Measurements from ENCODE around the gene NHERF1. TPM values are rescaled to one million over a fixed set of nuclear protein-coding genes. Genes with fewer than 3 reads are reported as not detected.

The NHERF1 gene
- total RNA-seq, 4 donors from 2014 or later, result 21.1 to 53.8 (median 42.0) TPM

DNA sequence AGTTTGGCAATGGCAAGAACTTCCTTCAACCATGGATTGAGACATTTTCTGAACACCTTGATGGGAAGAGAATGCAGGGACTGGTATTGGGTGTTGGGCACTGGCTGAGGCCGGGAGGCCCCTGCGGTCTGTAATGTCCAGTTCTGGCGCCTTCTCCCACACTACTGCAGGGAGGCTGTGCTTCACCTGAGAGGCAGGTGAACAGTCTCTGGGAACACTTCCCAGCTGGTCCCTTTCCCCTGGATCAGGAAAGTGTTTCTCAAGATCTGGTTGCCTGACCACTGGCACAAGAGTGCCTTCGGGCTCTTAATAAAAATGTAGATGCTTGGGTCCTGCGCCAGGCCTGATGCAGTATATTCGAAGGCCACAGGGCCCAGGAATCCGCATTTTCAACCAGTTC, 56.3 kb downstream of the NHERF1 start:
- Histone ChIP-seq H3K27me3 (no peaks in the 10 kb centered on the region), H3K4me3 (no peak overlapping the region), H3K4me1 (no peaks in the 10 kb centered on the region), H3K9me3 (no peaks in the 10 kb centered on the region), H3K27ac (no peak overlapping the region), H3K36me3 (peaks cover 45% of the 10 kb centered on the region)
- no peak for DNase-seq (ENCODE audit: low spot score in 2 of 2)
- 100% methylated on average over 5 of the region's 7 CpGs for WGBS
- TF ChIP-seq POLR2A (IDR thresholded peaks at IDR 0.05) (no peak), CTCF (IDR thresholded peaks at IDR 0.05) (no peak), POLR2AphosphoS5 (IDR thresholded peaks at IDR 0.05) (no peak), EP300 (IDR thresholded peaks at IDR 0.05) (no peak)

GRCh38 chr17:74805591-74805991, 57.2 kb downstream of the NHERF1 start:
- WGBS, result 97% methylated on average over 10 of the region's 15 CpGs
- no peak overlapping the region for H3K27ac ChIP-seq
- TF ChIP-seq POLR2AphosphoS5 (IDR thresholded peaks at IDR 0.05), result no peak
- TF ChIP-seq CTCF (IDR thresholded peaks at IDR 0.05), result no peak
- TF ChIP-seq EP300 (IDR thresholded peaks at IDR 0.05), result no peak
- TF ChIP-seq POLR2A (IDR thresholded peaks at IDR 0.05), result no peak
- no peak overlapping the region for H3K4me3 ChIP-seq
- no peak for DNase-seq (ENCODE audit: low spot score in 2 of 2)
- no peaks in the 10 kb centered on the region for H3K4me1 ChIP-seq
- H3K9me3 ChIP-seq, result no peaks in the 10 kb centered on the region
- H3K36me3 ChIP-seq, result peaks cover 36% of the 10 kb centered on the region
- H3K27me3 ChIP-seq, result no peaks in the 10 kb centered on the region

- TF ChIP-seq POLR2A (IDR thresholded peaks at IDR 0.05), result no peak
- no peak for TF ChIP-seq POLR2AphosphoS5 (IDR thresholded peaks at IDR 0.05)
- TF ChIP-seq CTCF (IDR thresholded peaks at IDR 0.05), result no peak
- TF ChIP-seq EP300 (IDR thresholded peaks at IDR 0.05), result no peak
- no peak overlapping the region for H3K27ac ChIP-seq
- peaks cover 28% of the 10 kb centered on the region for H3K36me3 ChIP-seq
- WGBS, result 89% methylated on average over 9 of the region's 10 CpGs
- no peak for DNase-seq (ENCODE audit: low spot score in 2 of 2)
- H3K27me3 ChIP-seq, result no peaks in the 10 kb centered on the region
- H3K9me3 ChIP-seq, result no peaks in the 10 kb centered on the region
- no peaks in the 10 kb centered on the region for H3K4me1 ChIP-seq
- H3K4me3 ChIP-seq, result no peak overlapping the region
Measured at GRCh38 chr17:74806334-74806733, 57.9 kb downstream of the NHERF1 start.

GRCh38 chr17:74807441-74807840, 59.0 kb downstream of the NHERF1 start:
- no peaks in the 10 kb centered on the region for H3K27me3 ChIP-seq
- H3K4me1 ChIP-seq, result no peaks in the 10 kb centered on the region
- WGBS, result 91% methylated on average over 13 of the region's 13 CpGs
- peaks cover 18% of the 10 kb centered on the region for H3K36me3 ChIP-seq
- H3K27ac ChIP-seq, result no peak overlapping the region
- no peak for DNase-seq (ENCODE audit: low spot score in 2 of 2)
- TF ChIP-seq POLR2A (IDR thresholded peaks at IDR 0.05), result no peak
- TF ChIP-seq CTCF (IDR thresholded peaks at IDR 0.05), result no peak
- TF ChIP-seq POLR2AphosphoS5 (IDR thresholded peaks at IDR 0.05), result no peak
- TF ChIP-seq EP300 (IDR thresholded peaks at IDR 0.05), result no peak
- no peak overlapping the region for H3K4me3 ChIP-seq
- H3K9me3 ChIP-seq, result no peaks in the 10 kb centered on the region

GRCh38 chr17:74807925-74808324, 59.5 kb downstream of the NHERF1 start:
- Histone ChIP-seq H3K27me3 (no peaks in the 10 kb centered on the region), H3K4me1 (no peaks in the 10 kb centered on the region), H3K9me3 (no peaks in the 10 kb centered on the region), H3K36me3 (peaks cover 19% of the 10 kb centered on the region), H3K4me3 (no peak overlapping the region), H3K27ac (no peak overlapping the region)
- WGBS, result 65% methylated on average over 5 of the region's 6 CpGs
- no peak for DNase-seq (ENCODE audit: low spot score in 2 of 2)
- TF ChIP-seq CTCF (IDR thresholded peaks at IDR 0.05) (no peak), POLR2A (IDR thresholded peaks at IDR 0.05) (no peak), EP300 (IDR thresholded peaks at IDR 0.05) (no peak), POLR2AphosphoS5 (IDR thresholded peaks at IDR 0.05) (no peak)

All from suprapubic skin (tissue), 4 donors.